HepG2 (cell line): ENCODE results near the gene SERPINA9. TPM values are rescaled to one million over a fixed set of nuclear protein-coding genes. Genes with fewer than 3 reads are reported as not detected.

Experiments used
- BRD4 ChIP-seq: sonication (generic); formaldehyde crosslinking; IDR thresholded peaks from 2 replicates; pipeline ENCODE4 v1.4.0; 2020; ENCODE audit warnings: missing genetic modification reagents
- FOXK2 ChIP-seq: fragments of 450-650 bp; IDR thresholded peaks from 2 replicates; pipeline ENCODE4 v1.6.1; 2016
- NR2F6 ChIP-seq, 2 experiments: IDR thresholded peaks; 2 replicates each; pipeline ENCODE4 v1.6.1; 2016; ENCODE audit warnings: antibody characterized with exemption in 1 of 2, mild to moderate bottlenecking in 1 of 2
- SP5 ChIP-seq: IDR thresholded peaks from 2 replicates; pipeline ENCODE4 v1.6.1; 2016; ENCODE audit warnings: low read depth, borderline replicate concordance
- ZNF225 ChIP-seq: sonication (generic); formaldehyde crosslinking; IDR thresholded peaks from 2 replicates; pipeline ENCODE4 v1.4.0; 2020; ENCODE audit warnings: mild to moderate bottlenecking, missing genetic modification reagents
- ZNF350 ChIP-seq: sonication (generic); formaldehyde crosslinking; IDR thresholded peaks from 2 replicates; pipeline ENCODE4 v1.4.0; 2020; ENCODE audit warnings: mild to moderate bottlenecking, low read depth, missing genetic modification reagents, borderline replicate concordance
- ZNF598 ChIP-seq: sonication (generic); formaldehyde crosslinking; IDR thresholded peaks from 2 replicates; pipeline ENCODE4 v1.5.1; 2020; ENCODE audit warnings: mild to moderate bottlenecking, missing genetic modification reagents, borderline replicate concordance
- polyA plus RNA-seq, 8 experiments: library from polyadenylated mRNA; depleted of rRNA in 3 of 8; stranded (reverse) in 7 of 8; unstranded in 1 of 8; fragments of >200 nt; fragmentation: Illumina TruSeq in 4 of 8; extraction: Trizol in 4 of 8; gene quantifications; 2 replicates each; pipeline versions ENCODE4 v1.2.1 to v1.2.3, GENCODE V29; 2011 to 2016; ENCODE audit warnings: low read depth in 4 of 8, missing spikeins in 1 of 8, mixed read lengths in 1 of 8; ENCODE audit not compliant: insufficient read depth in 1 of 8
- total RNA-seq, 5 experiments: library from RNA; depleted of rRNA; stranded (reverse); fragments of >200 nt; fragmentation: Illumina TruSeq; extraction: Trizol; gene quantifications; 2 replicates each; pipeline ENCODE4 v1.2.3, GENCODE V29; 2016; ENCODE audit warnings: low read depth in 1 of 5
- TF ChIP-seq, protein P1 (sequence below): sonication (generic); formaldehyde crosslinking; IDR thresholded peaks from 2 replicates; pipeline ENCODE4 v1.5.0; 2020; ENCODE audit warnings: mild to moderate bottlenecking, missing genetic modification reagents
- TF ChIP-seq, protein P2 (sequence below): sonication (generic); formaldehyde crosslinking; IDR thresholded peaks from 2 replicates; pipeline ENCODE4 v1.4.0; 2020; ENCODE audit warnings: missing genetic modification reagents, mild to moderate bottlenecking, borderline replicate concordance
- TF ChIP-seq, protein P3 (sequence below): sonication (generic); formaldehyde crosslinking; IDR thresholded peaks from 2 replicates; pipeline ENCODE4 v1.5.0; 2020; ENCODE audit warnings: mild to moderate bottlenecking, missing genetic modification reagents, borderline replicate concordance
- TF ChIP-seq, protein P4 (sequence below): sonication (generic); formaldehyde crosslinking; IDR thresholded peaks from 2 replicates; pipeline ENCODE4 v1.4.0; 2020; ENCODE audit warnings: missing genetic modification reagents
- TF ChIP-seq, protein P5 (sequence below): sonication (generic); formaldehyde crosslinking; conservative IDR thresholded peaks from 2 replicates; pipeline ENCODE4 v1.8.0; 2022; ENCODE audit warnings: low read depth, missing genetic modification reagents

SERPINA9 gene
- total and polyA plus RNA-seq, 2 of the 13 experiments (the other 11 are each of a cell fraction or from before 2014, with no cell fraction given) = 0.21 TPM; not detected in 1

DNA sequence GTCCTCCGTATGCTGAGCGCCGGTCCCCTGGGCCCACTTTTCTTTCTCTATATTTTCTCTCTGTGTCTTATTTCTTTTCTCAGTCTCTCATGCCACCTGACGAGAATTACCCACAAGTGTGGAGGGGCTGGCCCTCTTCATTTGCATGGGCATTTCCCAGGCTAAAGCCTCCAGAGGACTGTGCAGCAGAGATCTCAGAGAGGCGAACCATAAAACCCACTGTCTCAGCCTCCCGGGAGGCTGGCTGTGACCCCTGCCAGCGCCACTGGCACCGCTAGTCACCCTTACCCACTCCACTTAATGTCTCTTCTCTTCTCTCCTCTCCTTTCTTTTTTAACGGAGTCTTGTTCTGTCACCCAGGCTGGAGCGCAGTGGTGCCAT is 7.1 kb upstream of the SERPINA9 start (continued):
- TF ChIP-seq ZNF598 (CRISPR knock-in tag) (no peak), ZNF350 (CRISPR knock-in tag) (peak; percentile 19; the same call in 1 of the 2 replicates), FOXK2 (no peak), NR2F6 (IDR thresholded peaks at IDR 0.05) (no peak), NR2F6 (CRISPR knock-in tag; IDR thresholded peaks at IDR 0.05) (no peak), ZNF225 (CRISPR knock-in tag) (no peak), BRD4 (CRISPR knock-in tag) (0 out of 2 replicates have a peak, but pooled peaks have one; percentile 14), SP5 (CRISPR knock-in tag) (no peak)
- TF ChIP-seq, protein P1, sequence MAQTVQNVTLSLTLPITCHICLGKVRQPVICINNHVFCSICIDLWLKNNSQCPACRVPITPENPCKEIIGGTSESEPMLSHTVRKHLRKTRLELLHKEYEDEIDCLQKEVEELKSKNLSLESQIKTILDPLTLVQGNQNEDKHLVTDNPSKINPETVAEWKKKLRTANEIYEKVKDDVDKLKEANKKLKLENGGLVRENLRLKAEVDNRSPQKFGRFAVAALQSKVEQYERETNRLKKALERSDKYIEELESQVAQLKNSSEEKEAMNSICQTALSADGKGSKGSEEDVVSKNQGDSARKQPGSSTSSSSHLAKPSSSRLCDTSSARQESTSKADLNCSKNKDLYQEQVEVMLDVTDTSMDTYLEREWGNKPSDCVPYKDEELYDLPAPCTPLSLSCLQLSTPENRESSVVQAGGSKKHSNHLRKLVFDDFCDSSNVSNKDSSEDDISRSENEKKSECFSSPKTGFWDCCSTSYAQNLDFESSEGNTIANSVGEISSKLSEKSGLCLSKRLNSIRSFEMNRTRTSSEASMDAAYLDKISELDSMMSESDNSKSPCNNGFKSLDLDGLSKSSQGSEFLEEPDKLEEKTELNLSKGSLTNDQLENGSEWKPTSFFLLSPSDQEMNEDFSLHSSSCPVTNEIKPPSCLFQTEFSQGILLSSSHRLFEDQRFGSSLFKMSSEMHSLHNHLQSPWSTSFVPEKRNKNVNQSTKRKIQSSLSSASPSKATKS (CRISPR knock-in tag) = no peak
- TF ChIP-seq, protein P2, sequence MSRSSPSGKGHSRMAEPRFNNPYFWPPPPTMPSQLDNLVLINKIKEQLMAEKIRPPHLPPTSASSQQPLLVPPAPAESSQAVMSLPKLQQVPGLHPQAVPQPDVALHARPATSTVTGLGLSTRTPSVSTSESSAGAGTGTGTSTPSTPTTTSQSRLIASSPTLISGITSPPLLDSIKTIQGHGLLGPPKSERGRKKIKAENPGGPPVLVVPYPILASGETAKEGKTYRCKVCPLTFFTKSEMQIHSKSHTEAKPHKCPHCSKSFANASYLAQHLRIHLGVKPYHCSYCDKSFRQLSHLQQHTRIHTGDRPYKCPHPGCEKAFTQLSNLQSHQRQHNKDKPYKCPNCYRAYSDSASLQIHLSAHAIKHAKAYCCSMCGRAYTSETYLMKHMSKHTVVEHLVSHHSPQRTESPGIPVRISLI (CRISPR knock-in tag) = no peak
- TF ChIP-seq, protein P3, sequence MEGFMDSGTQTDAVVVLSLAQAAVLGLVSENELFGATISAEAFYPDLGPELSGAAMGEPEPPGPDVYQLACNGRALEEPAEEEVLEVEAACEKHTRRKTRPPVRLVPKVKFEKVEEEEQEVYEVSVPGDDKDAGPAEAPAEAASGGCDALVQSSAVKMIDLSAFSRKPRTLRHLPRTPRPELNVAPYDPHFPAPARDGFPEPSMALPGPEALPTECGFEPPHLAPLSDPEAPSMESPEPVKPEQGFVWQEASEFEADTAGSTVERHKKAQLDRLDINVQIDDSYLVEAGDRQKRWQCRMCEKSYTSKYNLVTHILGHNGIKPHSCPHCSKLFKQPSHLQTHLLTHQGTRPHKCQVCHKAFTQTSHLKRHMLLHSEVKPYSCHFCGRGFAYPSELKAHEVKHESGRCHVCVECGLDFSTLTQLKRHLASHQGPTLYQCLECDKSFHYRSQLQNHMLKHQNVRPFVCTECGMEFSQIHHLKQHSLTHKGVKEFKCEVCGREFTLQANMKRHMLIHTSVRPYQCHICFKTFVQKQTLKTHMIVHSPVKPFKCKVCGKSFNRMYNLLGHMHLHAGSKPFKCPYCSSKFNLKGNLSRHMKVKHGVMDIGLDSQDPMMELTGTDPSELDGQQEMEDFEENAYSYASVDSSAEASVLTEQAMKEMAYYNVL (CRISPR knock-in tag) = peak; percentile 61; the same call in 1 of the 2 replicates
- TF ChIP-seq, protein P4, sequence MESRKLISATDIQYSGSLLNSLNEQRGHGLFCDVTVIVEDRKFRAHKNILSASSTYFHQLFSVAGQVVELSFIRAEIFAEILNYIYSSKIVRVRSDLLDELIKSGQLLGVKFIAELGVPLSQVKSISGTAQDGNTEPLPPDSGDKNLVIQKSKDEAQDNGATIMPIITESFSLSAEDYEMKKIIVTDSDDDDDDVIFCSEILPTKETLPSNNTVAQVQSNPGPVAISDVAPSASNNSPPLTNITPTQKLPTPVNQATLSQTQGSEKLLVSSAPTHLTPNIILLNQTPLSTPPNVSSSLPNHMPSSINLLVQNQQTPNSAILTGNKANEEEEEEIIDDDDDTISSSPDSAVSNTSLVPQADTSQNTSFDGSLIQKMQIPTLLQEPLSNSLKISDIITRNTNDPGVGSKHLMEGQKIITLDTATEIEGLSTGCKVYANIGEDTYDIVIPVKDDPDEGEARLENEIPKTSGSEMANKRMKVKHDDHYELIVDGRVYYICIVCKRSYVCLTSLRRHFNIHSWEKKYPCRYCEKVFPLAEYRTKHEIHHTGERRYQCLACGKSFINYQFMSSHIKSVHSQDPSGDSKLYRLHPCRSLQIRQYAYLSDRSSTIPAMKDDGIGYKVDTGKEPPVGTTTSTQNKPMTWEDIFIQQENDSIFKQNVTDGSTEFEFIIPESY = peak; percentile 18; the same call in 1 of the 2 replicates
- TF ChIP-seq, protein P5, sequence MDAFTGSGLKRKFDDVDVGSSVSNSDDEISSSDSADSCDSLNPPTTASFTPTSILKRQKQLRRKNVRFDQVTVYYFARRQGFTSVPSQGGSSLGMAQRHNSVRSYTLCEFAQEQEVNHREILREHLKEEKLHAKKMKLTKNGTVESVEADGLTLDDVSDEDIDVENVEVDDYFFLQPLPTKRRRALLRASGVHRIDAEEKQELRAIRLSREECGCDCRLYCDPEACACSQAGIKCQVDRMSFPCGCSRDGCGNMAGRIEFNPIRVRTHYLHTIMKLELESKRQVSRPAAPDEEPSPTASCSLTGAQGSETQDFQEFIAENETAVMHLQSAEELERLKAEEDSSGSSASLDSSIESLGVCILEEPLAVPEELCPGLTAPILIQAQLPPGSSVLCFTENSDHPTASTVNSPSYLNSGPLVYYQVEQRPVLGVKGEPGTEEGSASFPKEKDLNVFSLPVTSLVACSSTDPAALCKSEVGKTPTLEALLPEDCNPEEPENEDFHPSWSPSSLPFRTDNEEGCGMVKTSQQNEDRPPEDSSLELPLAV (CRISPR knock-in tag) = no peak
